ENCODE results near the gene TIMP3. TPM values are rescaled to one million over a fixed set of nuclear protein-coding genes. Genes with fewer than 3 reads are reported as not detected.
A peak's percentile ranks its signal among the peaks of the same experiment; 100 is the strongest.

The TIMP3 gene
- total RNA-seq, 1 donor from 2014 or later: 45.9 TPM

DNA sequence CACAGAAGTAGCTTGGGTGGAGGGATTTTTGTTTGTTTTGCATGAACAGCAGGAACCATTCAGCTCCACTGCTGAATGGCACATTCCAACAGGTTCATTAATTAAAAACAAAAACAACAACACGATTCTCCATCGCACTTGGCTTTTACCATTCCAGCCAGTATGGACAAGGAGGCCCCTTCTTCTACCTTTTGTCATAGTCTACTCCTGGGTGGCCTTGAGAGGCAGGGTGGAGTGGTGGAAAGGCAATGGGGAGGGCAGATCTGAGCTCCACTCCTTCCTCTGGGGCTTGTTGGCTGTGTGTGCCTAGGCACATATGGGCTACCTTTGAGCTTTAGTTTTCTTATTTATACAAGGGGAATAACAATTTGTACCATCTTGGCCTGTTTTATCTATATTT lies 4.8 kb downstream of the TIMP3 start:
- Mint-ChIP-seq H3K4me1 (ENCODE audit: unreplicated experiment) (peaks cover 64% of the 10 kb centered on the region), H3K36me3 (no peaks in the 10 kb centered on the region), H3K27ac (no peak overlapping the region), H3K9me3 (no peaks in the 10 kb centered on the region), H3K27me3 (peaks cover 9% of the 10 kb centered on the region), H3K4me3 (no peak overlapping the region)
- DNase-seq (ENCODE audit: extremely low spot score, unreplicated experiment): no peak
- TF ChIP-seq, protein P1, sequence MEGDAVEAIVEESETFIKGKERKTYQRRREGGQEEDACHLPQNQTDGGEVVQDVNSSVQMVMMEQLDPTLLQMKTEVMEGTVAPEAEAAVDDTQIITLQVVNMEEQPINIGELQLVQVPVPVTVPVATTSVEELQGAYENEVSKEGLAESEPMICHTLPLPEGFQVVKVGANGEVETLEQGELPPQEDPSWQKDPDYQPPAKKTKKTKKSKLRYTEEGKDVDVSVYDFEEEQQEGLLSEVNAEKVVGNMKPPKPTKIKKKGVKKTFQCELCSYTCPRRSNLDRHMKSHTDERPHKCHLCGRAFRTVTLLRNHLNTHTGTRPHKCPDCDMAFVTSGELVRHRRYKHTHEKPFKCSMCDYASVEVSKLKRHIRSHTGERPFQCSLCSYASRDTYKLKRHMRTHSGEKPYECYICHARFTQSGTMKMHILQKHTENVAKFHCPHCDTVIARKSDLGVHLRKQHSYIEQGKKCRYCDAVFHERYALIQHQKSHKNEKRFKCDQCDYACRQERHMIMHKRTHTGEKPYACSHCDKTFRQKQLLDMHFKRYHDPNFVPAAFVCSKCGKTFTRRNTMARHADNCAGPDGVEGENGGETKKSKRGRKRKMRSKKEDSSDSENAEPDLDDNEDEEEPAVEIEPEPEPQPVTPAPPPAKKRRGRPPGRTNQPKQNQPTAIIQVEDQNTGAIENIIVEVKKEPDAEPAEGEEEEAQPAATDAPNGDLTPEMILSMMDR (conservative IDR thresholded peaks at IDR 0.05): no peak

DNA sequence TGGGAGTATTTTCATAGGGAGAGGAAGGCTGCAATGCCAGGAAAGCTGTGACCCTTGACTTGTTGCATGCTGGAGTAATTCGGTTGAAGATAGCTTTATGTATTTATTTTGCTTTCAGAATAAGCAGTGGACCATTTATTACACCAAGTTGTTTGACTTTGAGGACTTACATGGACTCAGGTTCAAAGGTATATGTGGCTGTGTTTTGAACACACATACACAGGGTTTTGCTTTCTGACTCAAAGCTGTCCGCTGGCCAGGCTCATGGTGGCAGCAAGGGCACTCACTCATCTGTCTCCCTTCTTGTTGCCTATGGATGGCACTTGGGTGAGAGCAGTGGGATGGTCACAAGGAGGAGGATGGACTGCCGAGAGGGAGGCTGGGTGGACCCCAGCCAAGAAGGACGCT lies 6.5 kb downstream of the TIMP3 start:
- Mint-ChIP-seq H3K9me3 (no peaks in the 10 kb centered on the region), H3K4me1 (ENCODE audit: unreplicated experiment) (peaks cover 57% of the 10 kb centered on the region), H3K36me3 (no peaks in the 10 kb centered on the region), H3K27ac (no peak overlapping the region), H3K4me3 (no peak overlapping the region), H3K27me3 (peaks cover under 1% of the 10 kb centered on the region)
- no peak for DNase-seq (ENCODE audit: extremely low spot score, unreplicated experiment)
- TF ChIP-seq, protein P1 (conservative IDR thresholded peaks at IDR 0.05): no peak

GRCh38 chr22:32809786-32810554 lies 8.5 kb downstream of the TIMP3 start:
- DNase-seq (ENCODE audit: extremely low spot score, unreplicated experiment): no peak
- Mint-ChIP-seq H3K4me1 (ENCODE audit: unreplicated experiment) (peaks cover 40% of the 10 kb centered on the region), H3K4me3 (peak overlapping the region; percentile 61), H3K9me3 (no peaks in the 10 kb centered on the region), H3K27me3 (no peaks in the 10 kb centered on the region), H3K27ac (no peak overlapping the region), H3K36me3 (no peaks in the 10 kb centered on the region)
- TF ChIP-seq, protein P1 (conservative IDR thresholded peaks at IDR 0.05): no peak

GRCh38 chr22:32810555-32811133 lies 9.1 kb downstream of the TIMP3 start:
- Mint-ChIP-seq H3K4me1 (ENCODE audit: unreplicated experiment) (peaks cover 34% of the 10 kb centered on the region), H3K27ac (no peak overlapping the region), H3K4me3 (peak overlapping the region; percentile 61), H3K36me3 (no peaks in the 10 kb centered on the region), H3K27me3 (no peaks in the 10 kb centered on the region), H3K9me3 (no peaks in the 10 kb centered on the region)
- no peak for DNase-seq (ENCODE audit: extremely low spot score, unreplicated experiment)
- TF ChIP-seq, protein P1 (conservative IDR thresholded peaks at IDR 0.05): no peak

GRCh38 chr22:32811788-32812545 lies 10.5 kb downstream of the TIMP3 start:
- H3K9me3 Mint-ChIP-seq: no peaks in the 10 kb centered on the region
- TF ChIP-seq, protein P1 (conservative IDR thresholded peaks at IDR 0.05): no peak

More at GRCh38 chr22:32811788-32812545, 10.5 kb downstream of the TIMP3 start:
- H3K36me3 Mint-ChIP-seq: no peaks in the 10 kb centered on the region
- H3K4me1 Mint-ChIP-seq (ENCODE audit: unreplicated experiment): peaks cover 25% of the 10 kb centered on the region
- DNase-seq (ENCODE audit: extremely low spot score, unreplicated experiment): no peak
- H3K27me3 Mint-ChIP-seq: no peaks in the 10 kb centered on the region
- H3K4me3 Mint-ChIP-seq: no peak overlapping the region
- H3K27ac Mint-ChIP-seq: no peak overlapping the region

Measured in type B pancreatic cell (in vitro differentiated cells).